HUDEP-2 (cell line): ENCODE measurements around the gene ELMO1.
"Not testable (repeated sequence)": the region's sequence is repeated elsewhere in the genome, so short reads cannot be mapped to it uniquely, and the experiment has no call there.

Source experiments
- DNase-seq, 76 experiments: peaks; one replicate each; lab custom pipeline; 2025; ENCODE audit not compliant: unreplicated experiment in 76 of 76; lab: John Stamatoyannopoulos, UW

The ELMO1 gene

DNA sequence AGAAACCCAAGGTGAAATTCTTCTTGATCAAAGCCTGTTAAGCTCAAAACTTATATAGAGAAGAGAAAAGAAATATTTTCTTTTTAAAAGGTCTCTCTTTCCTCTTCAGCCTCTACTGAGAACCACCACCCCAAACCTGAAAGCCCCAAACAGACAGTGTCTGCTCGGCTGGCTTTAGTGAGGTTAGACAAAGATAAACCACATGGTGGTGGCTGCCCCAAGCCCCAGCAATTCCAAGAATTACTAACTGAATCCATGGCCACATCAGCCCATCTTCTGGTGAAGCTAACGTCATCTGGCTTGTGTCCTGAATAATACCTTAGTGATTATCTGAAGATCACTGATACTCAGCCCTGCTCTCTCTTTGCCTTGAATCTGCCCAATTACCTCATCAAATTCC is 275.0 kb downstream of the ELMO1 start:
- DNase-seq, result peak in 48 of 76 experiments; percentile 2 to 74 (median 23)

GRCh38 chr7:37162106-37162505 is 286.6 kb downstream of the ELMO1 start:
- no peak for DNase-seq

DNA sequence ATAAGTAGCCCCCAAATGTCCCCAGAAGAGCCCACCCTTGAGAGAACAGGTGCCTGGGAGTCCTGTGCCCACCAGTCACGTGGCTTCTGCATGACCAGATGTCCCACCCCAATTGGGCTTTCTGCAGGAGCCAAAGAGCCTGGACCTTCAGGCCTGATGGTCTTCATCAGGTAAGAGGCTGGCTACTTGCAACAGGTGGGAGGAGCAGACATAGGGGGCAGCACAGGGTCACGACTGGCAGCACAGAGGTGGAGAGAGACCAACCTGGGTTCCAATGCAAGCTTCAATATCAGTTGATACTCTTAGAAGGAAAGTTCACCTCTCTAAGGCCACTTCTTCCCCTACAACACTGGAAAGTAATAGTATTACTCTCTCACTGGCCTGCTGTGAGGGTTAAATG is 288.0 kb downstream of the ELMO1 start:
- no peak for DNase-seq

- no peak for DNase-seq
Observed at GRCh38 chr7:37153376-37153775, 295.3 kb downstream of the ELMO1 start.

- DNase-seq, result no peak
Observed at GRCh38 chr7:37151741-37152413, 296.8 kb downstream of the ELMO1 start.

GRCh38 chr7:37150856-37151255 is 297.8 kb downstream of the ELMO1 start:
- no peak for DNase-seq

- no peak for DNase-seq
Observed at GRCh38 chr7:37150180-37150579, 298.5 kb downstream of the ELMO1 start.

GRCh38 chr7:37149773-37150124 is 298.9 kb downstream of the ELMO1 start:
- no peak for DNase-seq

GRCh38 chr7:37149051-37149772 is 299.5 kb downstream of the ELMO1 start:
- no peak for DNase-seq

GRCh38 chr7:37145682-37146081 is 303.0 kb downstream of the ELMO1 start:
- no peak for DNase-seq

GRCh38 chr7:37144423-37144822 is 304.2 kb downstream of the ELMO1 start:
- no peak for DNase-seq

DNA sequence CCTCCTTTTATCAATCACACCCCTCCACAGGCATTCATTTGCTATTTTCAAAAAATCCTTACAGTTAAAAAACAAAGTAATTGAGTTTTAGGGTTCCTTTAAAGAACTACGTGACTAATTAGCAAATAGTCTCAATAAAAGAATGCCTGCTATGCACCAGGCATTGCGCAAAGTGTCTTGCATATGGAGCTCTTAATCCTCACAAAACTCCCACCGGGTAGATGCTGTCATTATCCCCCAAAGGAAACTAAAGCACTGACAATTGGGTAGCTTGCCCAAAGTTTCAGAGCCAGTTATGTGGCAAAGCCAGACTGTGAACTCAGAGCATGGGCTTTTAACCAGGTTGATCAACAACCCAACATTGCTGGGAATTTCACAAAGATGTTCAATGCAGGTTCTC is 305.7 kb downstream of the ELMO1 start:
- DNase-seq, result no peak

DNA sequence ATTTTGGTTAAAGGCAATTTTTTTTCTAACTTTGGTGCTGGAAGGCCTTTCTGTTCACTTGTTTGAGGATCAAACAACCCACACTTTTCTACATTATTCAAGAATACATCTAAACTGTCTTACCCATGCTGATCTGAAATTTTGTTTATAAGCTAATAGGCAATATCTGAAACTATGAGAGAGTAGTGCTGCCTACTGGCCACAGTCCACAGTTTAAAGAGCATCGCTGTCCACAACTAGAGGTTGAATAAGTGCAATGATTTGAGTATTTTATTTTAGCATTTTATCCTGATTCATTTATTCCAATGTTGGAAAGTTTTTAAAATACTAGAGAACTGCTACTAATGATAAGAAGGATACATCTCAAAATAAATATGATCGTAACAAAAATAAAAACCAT is 306.9 kb downstream of the ELMO1 start:
- no peak for DNase-seq

- DNase-seq, result not testable (repeated sequence)
Observed at GRCh38 chr7:37133902-37134301, 314.8 kb downstream of the ELMO1 start.

- DNase-seq, result peak in 2 of 76 experiments; percentile 3 to 22
Observed at GRCh38 chr7:37131855-37132254, 316.8 kb downstream of the ELMO1 start.

DNA sequence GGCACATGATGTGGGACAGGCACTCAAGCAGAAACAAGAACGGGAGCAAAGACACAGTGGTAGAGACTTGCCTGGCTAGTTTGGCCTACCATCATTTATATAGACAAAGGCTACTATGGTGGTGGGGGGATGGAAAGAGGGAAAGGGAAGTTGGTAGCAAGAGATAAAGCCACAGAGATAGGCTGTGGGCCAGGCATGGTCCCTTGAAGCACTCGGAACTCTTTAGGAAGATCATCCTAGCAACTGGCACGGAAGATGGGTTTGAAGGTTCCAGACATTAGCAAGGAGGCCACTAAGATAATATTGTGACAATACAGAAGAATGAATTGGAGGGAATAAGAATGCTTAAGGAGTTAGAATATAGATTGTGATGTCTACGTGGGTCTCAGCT is 319.6 kb downstream of the ELMO1 start:
- DNase-seq, result peak in 42 of 76 experiments; percentile 4 to 59 (median 24)

DNA sequence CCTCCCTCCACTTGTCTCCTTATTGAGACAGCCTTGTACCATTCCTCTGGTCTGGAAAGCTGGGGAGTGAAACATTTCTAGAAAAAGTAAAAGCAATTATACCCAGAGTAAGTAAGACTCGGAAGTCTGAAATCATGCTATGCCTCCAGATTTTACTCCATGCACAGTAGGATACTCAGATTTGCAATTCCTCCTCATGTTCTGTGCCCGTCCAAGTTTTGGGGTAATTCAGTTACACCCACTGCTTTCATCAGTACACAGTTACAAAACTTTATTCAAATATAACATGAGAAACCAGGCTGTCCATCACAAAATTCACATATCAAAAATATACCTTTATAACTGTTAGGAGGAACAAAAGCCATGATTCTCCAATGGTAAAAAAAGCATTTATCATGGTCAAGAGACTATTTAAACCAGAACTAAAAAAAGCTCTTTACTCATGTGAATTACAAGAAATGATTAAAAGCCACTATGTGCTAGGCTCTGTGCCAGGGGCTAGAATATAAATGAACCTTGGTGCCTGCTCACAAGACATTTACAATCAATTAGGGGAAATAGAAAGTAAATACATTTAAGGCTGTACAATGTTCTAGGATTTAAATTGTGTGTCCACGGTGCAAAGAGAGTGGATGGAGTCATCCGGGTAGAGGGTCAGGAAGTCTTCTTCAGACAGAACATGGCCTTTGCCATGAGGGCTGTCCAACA is 320.2 kb downstream of the ELMO1 start:
- no peak for DNase-seq

- DNase-seq, result no peak
Observed at GRCh38 chr7:37119296-37119860, 329.3 kb downstream of the ELMO1 start.

DNA sequence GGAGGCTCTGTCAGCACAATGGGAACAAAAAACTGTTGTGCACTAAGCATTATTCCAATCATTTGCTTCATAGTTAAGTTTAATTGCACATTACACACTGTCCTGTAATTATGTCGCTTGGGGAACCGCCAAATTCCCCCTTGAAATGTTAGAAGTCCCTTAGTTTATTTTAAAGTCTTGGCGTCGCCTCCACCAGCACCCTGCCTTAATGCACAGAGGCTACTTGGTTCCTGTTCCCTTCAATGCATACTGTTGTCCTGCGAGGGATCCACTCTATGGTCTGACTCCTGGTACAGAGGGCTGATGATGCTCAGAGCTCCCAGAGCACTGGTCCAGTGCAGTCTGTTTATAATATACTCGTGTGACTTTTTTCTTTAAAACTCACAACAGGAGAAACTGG is 330.7 kb downstream of the ELMO1 start:
- no peak for DNase-seq

GRCh38 chr7:37117292-37117691 is 331.4 kb downstream of the ELMO1 start:
- DNase-seq, result no peak

DNA sequence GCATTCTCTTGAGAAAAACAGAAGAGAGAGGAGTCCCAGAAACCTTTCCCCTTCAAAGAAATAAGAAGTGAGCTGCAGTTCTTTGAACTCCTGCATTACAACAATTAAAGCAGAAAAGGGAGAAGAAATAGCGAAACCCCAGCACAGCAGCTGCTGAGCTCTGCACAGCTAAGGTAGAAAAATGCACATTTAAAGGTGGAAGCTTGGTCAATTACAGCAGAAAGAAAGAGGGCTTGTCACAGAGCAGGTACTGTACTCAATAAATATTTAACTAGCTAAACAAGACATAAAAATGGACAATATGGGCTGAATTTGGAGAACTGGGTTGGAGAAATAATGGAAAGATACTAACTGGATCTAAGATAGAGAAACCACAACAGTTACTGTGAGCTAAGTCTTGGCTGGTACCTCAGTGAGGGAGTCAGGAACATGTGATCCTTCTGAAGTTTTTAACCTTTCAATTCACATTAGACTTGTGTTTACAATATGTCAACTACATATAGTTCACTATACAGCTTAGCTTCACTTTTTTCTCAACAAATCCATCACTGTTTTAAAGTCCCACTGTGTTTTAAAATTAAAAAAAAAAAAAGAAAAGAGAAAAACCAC is 332.5 kb downstream of the ELMO1 start:
- DNase-seq, result no peak
